RCC 7860 (cell line): ENCODE data around the gene PROK2.

ENCODE experiments used
- DNase-seq: peaks from one replicate; pipeline ENCODE4 v3.0.0-alpha.2; 2015; ENCODE audit warnings: low spot score
- FAIRE-seq: peaks from 2 replicates; lab custom pipeline; 2012; peaks lifted over from hg19 to GRCh38; lab: Jason Lieb, UNC

PROK2 gene

GRCh38 chr3:71784914-71785531 is at the start of gene PROK2:
TSS of gene PROK2 (minus strand) at chr3:71785148. CDS start at chr3:71785052, 96 bp downstream.
- DNase-seq (no peak), FAIRE-seq (no peak)

GRCh38 chr3:71831599-71831998 is 46.7 kb upstream of the PROK2 start:
- FAIRE-seq (no peak), DNase-seq (no peak)

GRCh38 chr3:71825551-71826283 is 40.8 kb upstream of the PROK2 start:
- FAIRE-seq: no peak

DNA sequence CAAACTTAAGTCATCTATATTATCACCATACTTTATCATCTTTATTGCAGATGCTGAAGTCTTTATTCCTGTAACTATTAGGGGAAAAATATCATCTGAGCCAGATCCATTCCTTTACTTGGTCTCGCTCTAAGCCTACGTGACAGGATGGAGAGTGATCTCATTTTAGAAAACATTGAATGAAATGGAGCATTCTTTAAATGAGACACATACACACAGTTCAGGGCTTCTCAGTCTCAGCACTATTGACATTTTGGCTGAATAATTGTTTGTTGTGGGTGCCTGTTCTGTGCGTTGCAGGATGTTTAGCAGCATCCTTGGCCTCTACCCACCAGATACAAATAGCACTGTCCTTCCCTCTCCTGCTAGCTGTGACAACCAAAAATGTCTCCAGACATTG is 36.2 kb upstream of the PROK2 start:
- FAIRE-seq (no peak), DNase-seq (no peak)

More at GRCh38 chr3:71825551-71826283, 40.8 kb upstream of the PROK2 start:
- DNase-seq: no peak

GRCh38 chr3:71817262-71817661 is 32.3 kb upstream of the PROK2 start:
- no peak for FAIRE-seq
- no peak for DNase-seq

DNA sequence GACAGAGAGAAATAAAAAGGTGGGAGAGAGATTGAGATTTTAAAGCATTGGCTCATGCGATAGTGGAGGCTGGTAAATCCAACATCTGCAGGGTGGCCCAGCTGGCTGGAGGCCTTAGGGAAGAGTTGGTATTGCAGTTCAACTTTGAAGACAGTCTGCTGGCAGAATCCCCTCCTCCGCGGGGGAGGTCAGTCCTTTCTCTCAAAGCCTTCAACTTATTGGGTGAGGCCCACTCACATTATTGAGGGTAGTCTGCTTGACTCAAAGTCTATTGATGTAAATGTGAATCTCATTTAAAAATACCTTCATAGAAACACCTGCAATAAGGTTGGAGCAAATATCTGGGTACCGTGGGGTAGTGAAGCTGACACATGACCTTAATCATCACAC is 31.8 kb upstream of the PROK2 start:
- FAIRE-seq (no peak), DNase-seq (no peak)

- no peak for FAIRE-seq
- DNase-seq: no peak
Measured at GRCh38 chr3:71815340-71816067, 30.6 kb upstream of the PROK2 start.

GRCh38 chr3:71813704-71814103 is 28.8 kb upstream of the PROK2 start:
- DNase-seq: no peak

GRCh38 chr3:71813073-71813472 is 28.1 kb upstream of the PROK2 start:
- FAIRE-seq: peak; percentile 31
- no peak for DNase-seq

More at GRCh38 chr3:71813704-71814103, 28.8 kb upstream of the PROK2 start:
- FAIRE-seq: no peak

DNA sequence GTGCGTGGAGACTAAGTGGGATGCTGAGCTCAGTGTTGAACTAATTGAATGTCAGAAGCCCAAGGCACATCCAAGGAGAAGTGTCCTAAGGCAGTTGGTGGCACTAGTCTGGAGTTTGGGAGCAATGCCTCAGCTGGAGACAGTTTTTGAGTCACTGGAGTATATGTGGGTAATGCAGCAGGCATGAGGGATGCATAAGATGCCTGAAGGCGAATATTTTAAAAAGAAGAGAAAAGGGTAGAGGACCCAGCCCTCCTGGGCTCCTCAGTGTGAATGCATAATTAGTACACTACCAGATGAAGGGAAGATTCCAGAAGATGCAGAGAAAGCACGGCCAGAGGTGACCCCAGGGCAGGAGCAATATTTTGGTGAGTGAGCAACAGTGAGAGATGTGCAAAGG is 25.1 kb upstream of the PROK2 start:
- FAIRE-seq (no peak), DNase-seq (no peak)

DNA sequence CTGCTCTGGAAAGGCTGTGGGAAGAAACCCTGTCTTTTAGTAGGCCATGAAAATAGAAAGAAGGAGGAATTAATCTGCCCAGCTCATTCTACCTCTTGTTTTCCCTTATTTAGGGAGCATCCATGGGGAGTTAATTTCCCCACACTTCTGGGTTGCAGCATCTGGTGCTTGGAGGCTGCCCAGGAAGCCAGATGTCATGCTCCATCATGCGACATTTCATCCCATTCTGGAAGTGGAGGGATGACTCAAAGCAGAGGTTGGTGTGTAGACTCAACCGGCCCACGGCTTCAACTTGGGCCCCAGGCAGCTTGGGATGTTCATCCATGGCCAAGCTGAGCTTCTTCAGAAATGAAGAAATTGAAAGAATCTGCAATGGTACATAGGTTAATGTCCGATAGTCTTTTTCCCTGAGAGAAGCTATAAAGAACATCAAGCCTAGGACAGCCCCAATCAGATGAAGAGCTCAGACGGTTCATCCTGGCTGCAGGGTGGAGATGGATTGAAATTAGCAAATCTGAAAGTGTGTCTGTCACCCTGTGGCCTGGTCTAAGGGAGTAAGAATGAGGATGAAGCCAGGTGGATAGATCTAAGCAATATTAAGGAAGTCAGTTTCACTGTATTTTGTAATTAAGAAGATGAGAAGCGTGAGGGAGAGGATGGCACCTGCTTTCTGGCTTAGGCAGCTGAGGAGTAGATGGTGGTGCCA is 24.5 kb upstream of the PROK2 start:
- DNase-seq (no peak), FAIRE-seq (no peak)

DNA sequence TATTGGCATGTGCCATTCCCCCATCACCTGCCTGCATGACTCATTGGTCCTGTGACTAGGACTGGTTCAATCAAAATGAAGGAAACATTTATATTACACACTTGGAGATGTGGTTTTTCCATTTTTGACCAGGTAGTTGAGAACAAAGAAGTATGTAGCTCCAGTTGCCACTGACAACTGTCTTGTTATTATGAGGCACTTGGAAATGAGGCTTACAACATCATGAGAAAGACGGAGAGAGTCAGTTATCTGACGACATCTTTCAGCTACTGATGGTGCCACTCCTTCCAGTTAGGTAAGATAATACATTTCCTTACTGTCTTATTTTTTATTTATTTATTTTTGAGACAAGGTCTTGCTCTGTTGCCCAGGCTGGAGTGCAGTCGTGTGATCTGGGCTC is 21.8 kb upstream of the PROK2 start:
- no peak for DNase-seq
- no peak for FAIRE-seq

GRCh38 chr3:71805691-71806090 is 20.7 kb upstream of the PROK2 start:
- FAIRE-seq (no peak), DNase-seq (no peak)

- no peak for FAIRE-seq
- DNase-seq: no peak
Measured at GRCh38 chr3:71805199-71805598, 20.3 kb upstream of the PROK2 start.

DNA sequence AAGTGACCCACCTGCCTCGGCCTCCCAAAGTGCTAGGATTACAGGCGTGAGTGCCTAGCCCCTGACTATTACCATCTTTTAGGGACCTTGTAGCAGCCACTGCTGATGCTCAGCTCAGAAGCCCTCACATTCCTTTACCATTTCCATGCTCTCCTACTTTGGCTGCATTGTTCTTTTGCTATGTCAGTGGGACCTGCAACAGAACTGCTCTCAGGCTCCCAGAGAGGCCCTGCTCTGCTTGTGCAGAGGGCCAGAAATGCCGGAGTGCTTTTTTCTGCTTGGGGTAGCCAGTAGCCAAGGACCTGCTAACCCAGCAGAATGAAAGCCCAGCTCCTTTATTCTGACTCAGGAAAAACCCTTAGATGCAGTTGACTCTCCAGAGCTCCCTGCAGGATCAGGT is 18.3 kb upstream of the PROK2 start:
- FAIRE-seq (no peak), DNase-seq (no peak)

DNA sequence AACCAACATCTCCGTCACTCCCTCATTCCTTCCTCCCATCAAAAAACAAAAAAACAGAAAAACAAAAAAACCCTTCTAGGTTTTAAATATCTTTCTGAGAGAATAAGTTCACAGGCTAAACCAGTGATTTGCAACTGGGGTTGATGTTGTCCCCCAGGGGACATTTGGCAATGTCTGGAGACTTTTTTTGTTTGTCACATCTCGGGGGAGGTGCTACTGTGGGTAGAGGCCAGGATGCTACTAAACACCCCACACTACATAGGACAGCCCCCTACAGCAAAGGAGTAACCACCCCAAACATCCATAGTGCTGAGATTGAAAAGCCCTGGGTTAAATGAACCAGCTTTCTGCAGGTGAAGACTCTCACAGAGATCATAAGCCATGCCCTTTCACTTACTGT is 17.0 kb upstream of the PROK2 start:
- no peak for DNase-seq
- no peak for FAIRE-seq

GRCh38 chr3:71800023-71800422 is 15.1 kb upstream of the PROK2 start:
- FAIRE-seq (no peak), DNase-seq (no peak)

DNA sequence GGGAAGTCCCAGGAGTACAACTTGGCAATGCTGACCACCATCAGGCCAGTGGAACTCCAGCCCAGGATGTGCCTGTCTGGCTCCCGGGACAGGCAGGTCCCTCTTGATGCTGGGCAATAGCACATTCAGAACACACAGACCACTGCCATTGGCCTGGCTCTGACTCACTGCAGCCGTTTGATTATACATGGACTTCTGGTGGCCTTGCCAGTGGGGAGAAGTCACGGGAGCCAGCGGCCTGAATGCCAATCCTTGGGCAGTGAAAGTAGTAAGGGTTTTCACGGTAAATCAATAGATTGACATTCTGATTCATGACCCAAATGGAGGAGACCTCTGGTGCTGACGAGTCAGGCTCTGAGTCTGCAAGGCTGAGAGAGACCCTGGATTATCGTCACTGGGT is 12.5 kb upstream of the PROK2 start:
- DNase-seq: no peak
- no peak for FAIRE-seq

DNA sequence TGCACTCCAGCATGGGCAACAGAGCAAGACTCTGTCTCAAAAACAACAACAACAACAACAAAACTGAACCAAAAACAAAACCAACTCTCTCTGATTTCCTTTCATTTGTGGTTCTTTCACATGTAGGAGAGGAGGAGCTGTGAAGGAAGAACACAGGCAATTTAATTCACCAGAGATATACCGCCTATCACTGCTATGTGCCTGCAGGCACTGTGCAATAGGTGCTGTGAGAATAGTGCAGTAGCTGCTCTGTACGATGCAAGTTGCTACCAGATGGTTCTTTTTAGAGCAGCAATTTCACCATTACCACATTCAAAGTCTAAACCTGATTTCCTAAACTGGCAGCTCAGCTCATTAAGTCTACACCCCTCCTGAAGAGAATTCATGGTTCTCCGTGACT is 11.3 kb upstream of the PROK2 start:
- no peak for DNase-seq
- no peak for FAIRE-seq

- DNase-seq (no peak), FAIRE-seq (no peak)
Measured at GRCh38 chr3:71791634-71792033, 6.7 kb upstream of the PROK2 start.

GRCh38 chr3:71789922-71790321 is 5.0 kb upstream of the PROK2 start:
- DNase-seq (no peak), FAIRE-seq (no peak)
